Measurements from ENCODE around the gene YAE1.

- no peak for TF ChIP-seq CTCF (IDR thresholded peaks at IDR 0.05; ENCODE audit: low read depth, low read length)
- no peak for TF ChIP-seq EZH2phosphoT487 (IDR thresholded peaks at IDR 0.05; ENCODE audit: low read depth)
These were observed 26.4 kb upstream of the YAE1 start for GRCh38 chr7:39539816-39540215.

All from OCI-LY3 (cell line).